Fibroblast of lung (primary cell): Measurements from ENCODE around the gene KIF16B. TPM values are rescaled to one million over a fixed set of nuclear protein-coding genes. Genes with fewer than 3 reads are reported as not detected.

Experiments used
- DNase-seq, 2 donors: peaks; one replicate each; pipeline versions ENCODE4 v3.0.0 to v3.0.0-alpha.2; 2010; ENCODE audit warnings: low read depth in 2 of 2
- H2AFZ ChIP-seq: 2 replicates; pipeline ENCODE4 v1.5.1; 2012; ENCODE audit warnings: low read length, control low read depth, inconsistent platforms
- H3K27ac ChIP-seq: 2 replicates; pipeline ENCODE4 v1.5.1; 2011; ENCODE audit warnings: low read length, control low read depth; ENCODE audit not compliant: insufficient read depth
- H3K27me3 ChIP-seq: 2 replicates; pipeline ENCODE4 v1.5.1; 2011; ENCODE audit warnings: mild to moderate bottlenecking, low read length; ENCODE audit not compliant: control insufficient read depth, insufficient read depth
- H3K36me3 ChIP-seq: 2 replicates; pipeline ENCODE4 v1.5.1; 2011; ENCODE audit warnings: low read length; ENCODE audit not compliant: control insufficient read depth, insufficient read depth
- H3K4me1 ChIP-seq: 2 replicates; pipeline ENCODE4 v1.5.1; 2011; ENCODE audit warnings: low read length; ENCODE audit not compliant: control insufficient read depth, insufficient read depth; ENCODE audit errors: extremely low read depth
- H3K4me2 ChIP-seq: 2 replicates; pipeline ENCODE4 v1.5.1; 2011; ENCODE audit warnings: low read length, control low read depth; ENCODE audit not compliant: insufficient read depth; ENCODE audit errors: extremely low read depth
- H3K4me3 ChIP-seq, 4 experiments: fragments of 200-600 bp in 1 of 4; sonication (generic) in 1 of 4; replicated peaks in 1 of 4; 2 replicates each; pipeline ENCODE4 v1.5.1; 2011 to 2016; ENCODE audit warnings: low read length in 4 of 4, low read depth in 3 of 4, mild to moderate bottlenecking in 3 of 4, control low read depth in 2 of 4, inconsistent platforms in 1 of 4, mixed read lengths in 1 of 4; ENCODE audit not compliant: insufficient read depth in 1 of 4; ENCODE audit errors: control extremely low read depth in 1 of 4
- H3K79me2 ChIP-seq: 2 replicates; pipeline ENCODE4 v1.5.1; 2012; ENCODE audit warnings: mild to moderate bottlenecking, low read length, inconsistent platforms; ENCODE audit not compliant: control insufficient read depth, insufficient read depth
- H3K9ac ChIP-seq: 2 replicates; pipeline ENCODE4 v1.5.1; 2011; ENCODE audit warnings: mild to moderate bottlenecking, low read length, control low read depth; ENCODE audit not compliant: insufficient read depth
- H3K9me3 ChIP-seq: 2 replicates; pipeline ENCODE4 v1.5.1; 2012; ENCODE audit warnings: low read depth, low read length; ENCODE audit not compliant: control insufficient read depth, insufficient read depth
- H4K20me1 ChIP-seq: 2 replicates; pipeline ENCODE4 v1.5.1; 2011; ENCODE audit warnings: low read length; ENCODE audit not compliant: control insufficient read depth, insufficient read depth; ENCODE audit errors: extremely low read depth
- EZH2 ChIP-seq: IDR thresholded peaks from 2 replicates; pipeline ENCODE4 v1.5.1; 2012; ENCODE audit warnings: low read length, control low read depth, mild to moderate bottlenecking; ENCODE audit errors: missing control alignments
- polyA plus RNA-seq, 2 donors: library from polyadenylated mRNA; depleted of rRNA in 1 of 2; stranded (reverse) in 1 of 2; unstranded in 1 of 2; fragments of >200 nt; gene quantifications; 2 replicates each; pipeline ENCODE4 v1.2.1, GENCODE V29; 2011 to 2012; ENCODE audit warnings: missing spikeins in 1 of 2
- total RNA-seq: library from RNA; depleted of rRNA; stranded (reverse); fragments of >200 nt; gene quantifications from 2 replicates; pipeline ENCODE4 v1.2.1, GENCODE V29; 2014
- TF ChIP-seq, protein P1 (sequence below), 2 donors: IDR thresholded peaks in 1 of 2; conservative IDR thresholded peaks in 1 of 2; 1 replicate in 1 of 2; 2 replicates in 1 of 2; pipeline ENCODE4 v1.5.1; 2011 to 2012; ENCODE audit warnings: low read length in 2 of 2, control low read depth in 1 of 2, inconsistent platforms in 1 of 2, low read depth in 1 of 2, mild to moderate bottlenecking in 1 of 2

The KIF16B gene
- total and polyA plus RNA-seq, 2 donors (not counting 1 experiment from before 2014, with no cell fraction given): 7.7 to 17.3 TPM

DNA sequence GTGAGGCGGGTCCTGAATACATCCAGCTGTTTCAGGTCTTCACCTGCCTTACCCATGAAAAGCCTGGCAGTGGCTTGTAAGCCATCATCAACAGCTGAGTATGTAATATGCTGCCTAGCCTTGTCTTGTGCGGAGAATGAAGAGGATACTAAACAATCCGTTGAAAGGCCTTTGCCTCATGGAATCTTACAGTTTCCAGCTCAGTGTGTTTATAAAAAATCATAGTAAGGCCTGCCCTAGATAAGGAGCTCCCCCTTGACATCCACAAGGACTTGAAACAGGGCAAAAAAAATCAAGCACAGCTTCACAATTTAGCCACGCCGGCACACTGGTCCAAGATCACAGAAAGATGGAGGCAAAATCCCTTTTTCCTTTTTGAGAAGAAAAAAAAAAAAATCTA, 115.7 kb downstream of the KIF16B start:
- no peak overlapping the region for H2AFZ ChIP-seq
- H3K27me3 ChIP-seq: no peaks in the 10 kb centered on the region
- H3K4me1 ChIP-seq: peaks cover 3% of the 10 kb centered on the region
- no peak overlapping the region for H3K4me2 ChIP-seq
- no peak overlapping the region for H3K27ac ChIP-seq
- no peaks in the 10 kb centered on the region for H3K9me3 ChIP-seq
- no peak for DNase-seq
- H4K20me1 ChIP-seq: no peaks in the 10 kb centered on the region
- TF ChIP-seq EZH2: no peak
- no peak overlapping the region for H3K4me3 ChIP-seq
- no peaks in the 10 kb centered on the region for H3K79me2 ChIP-seq
- H3K36me3 ChIP-seq: no peaks in the 10 kb centered on the region
- H3K9ac ChIP-seq: no peak overlapping the region

DNA sequence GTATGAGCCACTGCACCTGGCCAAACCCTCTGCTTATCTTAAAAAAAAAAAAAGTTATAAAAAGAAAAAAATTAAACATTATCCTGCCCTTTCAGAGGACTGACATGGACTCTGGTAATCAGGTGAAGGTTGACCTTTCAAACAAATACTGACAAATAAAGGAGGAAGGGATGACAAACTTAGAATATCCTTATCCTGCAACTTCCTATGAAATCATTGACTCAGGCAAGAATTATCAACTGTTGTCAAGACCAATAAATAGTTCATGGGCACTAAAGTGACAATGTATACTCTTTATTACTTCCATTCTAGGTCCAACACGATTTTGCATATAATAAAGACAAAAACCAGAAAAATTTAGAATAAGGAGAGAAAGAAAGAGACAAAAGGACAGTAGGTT, 117.9 kb downstream of the KIF16B start:
- no peak for DNase-seq
- Histone ChIP-seq H3K27ac (no peak overlapping the region), H3K4me2 (no peak overlapping the region), H3K4me1 (peaks cover 3% of the 10 kb centered on the region), H3K9me3 (no peaks in the 10 kb centered on the region), H3K4me3 (no peak overlapping the region), H3K36me3 (no peaks in the 10 kb centered on the region), H4K20me1 (no peaks in the 10 kb centered on the region), H3K79me2 (no peaks in the 10 kb centered on the region), H3K27me3 (no peaks in the 10 kb centered on the region), H2AFZ (no peak overlapping the region), H3K9ac (no peak overlapping the region)
- TF ChIP-seq EZH2: no peak
- TF ChIP-seq, protein P1, sequence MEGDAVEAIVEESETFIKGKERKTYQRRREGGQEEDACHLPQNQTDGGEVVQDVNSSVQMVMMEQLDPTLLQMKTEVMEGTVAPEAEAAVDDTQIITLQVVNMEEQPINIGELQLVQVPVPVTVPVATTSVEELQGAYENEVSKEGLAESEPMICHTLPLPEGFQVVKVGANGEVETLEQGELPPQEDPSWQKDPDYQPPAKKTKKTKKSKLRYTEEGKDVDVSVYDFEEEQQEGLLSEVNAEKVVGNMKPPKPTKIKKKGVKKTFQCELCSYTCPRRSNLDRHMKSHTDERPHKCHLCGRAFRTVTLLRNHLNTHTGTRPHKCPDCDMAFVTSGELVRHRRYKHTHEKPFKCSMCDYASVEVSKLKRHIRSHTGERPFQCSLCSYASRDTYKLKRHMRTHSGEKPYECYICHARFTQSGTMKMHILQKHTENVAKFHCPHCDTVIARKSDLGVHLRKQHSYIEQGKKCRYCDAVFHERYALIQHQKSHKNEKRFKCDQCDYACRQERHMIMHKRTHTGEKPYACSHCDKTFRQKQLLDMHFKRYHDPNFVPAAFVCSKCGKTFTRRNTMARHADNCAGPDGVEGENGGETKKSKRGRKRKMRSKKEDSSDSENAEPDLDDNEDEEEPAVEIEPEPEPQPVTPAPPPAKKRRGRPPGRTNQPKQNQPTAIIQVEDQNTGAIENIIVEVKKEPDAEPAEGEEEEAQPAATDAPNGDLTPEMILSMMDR (conservative IDR thresholded peaks at IDR 0.05 in 1 of 2, IDR thresholded peaks at IDR 0.05 in 1 of 2; ENCODE audit: low read depth in 1 of 2, low read length in 2 of 2): no peak

DNA sequence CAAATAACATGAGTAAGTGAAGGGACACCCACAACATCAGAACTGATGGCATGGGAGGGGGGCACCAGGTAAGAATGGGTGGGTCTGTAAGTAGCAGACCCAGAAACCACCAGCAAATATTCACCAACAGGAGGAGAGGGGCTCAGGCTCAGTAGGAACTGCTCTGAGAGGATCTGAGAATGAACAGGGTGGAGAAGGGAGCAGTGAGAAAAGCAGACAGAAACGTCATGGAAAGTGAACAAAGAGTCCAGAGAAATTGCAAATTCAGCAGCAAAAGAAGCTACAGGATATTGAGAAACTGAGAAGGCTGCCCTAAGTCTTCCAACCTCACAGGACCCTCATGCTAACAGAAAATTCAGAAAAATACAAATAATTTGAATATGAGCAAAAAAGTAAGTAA, 121.3 kb downstream of the KIF16B start:
- Histone ChIP-seq H3K4me2 (no peak overlapping the region), H3K4me3 (no peak overlapping the region), H3K4me1 (no peaks in the 10 kb centered on the region), H3K27ac (no peak overlapping the region), H2AFZ (no peak overlapping the region), H3K27me3 (no peaks in the 10 kb centered on the region), H3K9me3 (no peaks in the 10 kb centered on the region), H4K20me1 (no peaks in the 10 kb centered on the region), H3K36me3 (no peaks in the 10 kb centered on the region), H3K9ac (no peak overlapping the region), H3K79me2 (no peaks in the 10 kb centered on the region)
- no peak for DNase-seq
- TF ChIP-seq, protein P1 (conservative IDR thresholded peaks at IDR 0.05 in 1 of 2, IDR thresholded peaks at IDR 0.05 in 1 of 2; ENCODE audit: low read depth in 1 of 2, low read length in 2 of 2): no peak
